NCI-H1436 treated with DMSO at 0.1 percent for 48 hours (cell line): Measurements from ENCODE around the gene TRIP4.
"Not testable (repeated sequence)": the region's sequence is repeated elsewhere in the genome, so short reads cannot be mapped to it uniquely, and the experiment has no call there.

Experiments
- DNase-seq: peaks from one replicate; lab custom pipeline; 2025; lab: John Stamatoyannopoulos, UW

TRIP4 gene

DNA sequence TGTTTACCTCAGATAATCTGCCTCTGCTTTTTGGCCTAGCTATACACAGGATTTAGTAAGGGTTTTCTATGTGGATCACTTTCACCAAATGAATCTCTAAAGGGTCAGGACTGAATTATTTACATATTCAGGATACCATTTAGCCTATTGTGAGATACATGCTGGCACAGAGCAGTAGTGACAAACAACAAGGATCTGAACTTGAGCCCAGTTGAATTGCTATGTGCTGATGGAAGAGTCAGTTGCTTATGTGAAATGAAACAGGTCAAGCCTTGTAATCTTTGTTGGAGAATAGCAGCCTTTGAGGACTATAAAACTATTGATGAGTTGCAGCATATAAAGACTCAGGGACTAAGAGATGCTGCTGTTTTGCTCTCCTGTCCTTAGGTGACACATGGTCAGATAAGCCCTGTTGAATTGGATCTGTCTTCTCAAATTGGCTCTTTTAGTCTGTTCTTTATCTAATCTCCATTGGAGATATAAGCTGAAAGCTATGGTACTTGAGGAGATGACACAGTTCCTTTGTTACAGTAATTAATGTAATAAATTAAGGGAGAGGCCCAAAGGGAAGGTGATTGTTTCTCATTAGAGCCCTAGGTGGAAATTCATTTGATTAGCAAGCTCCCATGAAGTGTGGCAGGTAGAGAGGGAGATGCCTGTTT is 103.1 kb downstream of the TRIP4 start:
- no peak for DNase-seq

DNA sequence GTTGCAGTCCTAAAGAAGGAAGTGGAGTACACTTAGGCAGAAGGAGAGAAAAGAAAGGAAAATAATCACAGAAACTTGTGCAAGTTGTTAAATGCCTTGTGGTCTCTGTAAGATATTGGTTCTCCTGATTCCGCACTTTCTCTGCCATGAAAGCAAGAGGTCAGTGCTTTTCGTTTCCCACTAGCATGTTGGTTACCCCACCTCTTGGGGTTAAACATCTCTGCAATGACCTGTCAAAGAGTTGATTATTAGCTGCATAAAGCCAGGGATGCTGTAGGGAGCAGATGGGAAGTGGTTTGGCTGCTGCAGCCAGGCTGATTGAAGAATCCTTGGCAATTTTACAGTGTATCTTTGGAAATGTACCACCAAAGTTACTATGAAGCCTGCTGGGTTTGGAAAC is 106.0 kb downstream of the TRIP4 start:
- DNase-seq, result no peak

DNA sequence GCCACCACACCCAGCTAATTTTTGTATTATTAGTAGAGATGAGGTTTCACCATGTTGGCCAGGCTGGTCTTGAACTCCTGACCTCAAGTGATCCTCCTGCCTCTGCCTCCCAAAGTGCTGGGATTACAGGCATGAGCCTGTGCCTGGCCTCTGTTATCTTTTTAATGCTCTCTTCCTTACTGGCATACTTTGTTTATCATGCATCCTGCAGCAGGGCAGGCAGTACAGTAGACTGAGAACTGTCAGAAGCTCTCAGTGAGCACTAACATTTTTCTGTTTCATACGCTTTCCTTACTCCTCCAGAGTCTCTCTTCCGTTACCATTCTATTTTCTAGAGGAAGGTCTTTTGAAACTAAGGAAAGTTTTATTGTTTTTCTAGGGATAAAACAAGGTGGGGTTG is 108.3 kb downstream of the TRIP4 start:
- not testable (repeated sequence) for DNase-seq

GRCh38 chr15:64500695-64501395 is 113.2 kb downstream of the TRIP4 start:
- no peak for DNase-seq

GRCh38 chr15:64501396-64501715 is 113.7 kb downstream of the TRIP4 start:
- DNase-seq, result no peak

DNA sequence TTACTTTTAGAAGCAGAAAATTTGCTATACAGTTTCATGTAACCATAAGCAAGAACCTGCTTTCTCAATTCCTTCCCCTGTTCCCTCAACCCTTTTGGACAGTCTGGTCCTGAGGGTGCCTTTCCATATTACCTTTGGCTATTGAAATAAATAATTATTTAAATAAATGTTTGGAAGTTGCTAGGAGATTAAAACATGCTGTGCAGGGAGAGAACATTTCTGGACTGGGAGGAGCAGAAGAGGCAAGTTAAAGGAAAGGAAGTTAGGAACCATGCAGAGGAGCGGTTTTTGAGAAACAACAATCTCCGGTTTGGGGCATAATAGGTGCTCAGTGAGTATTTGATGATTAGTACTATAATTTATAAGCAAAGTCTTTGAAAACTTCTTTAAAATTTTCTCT is 114.5 kb downstream of the TRIP4 start:
- DNase-seq, result no peak

DNA sequence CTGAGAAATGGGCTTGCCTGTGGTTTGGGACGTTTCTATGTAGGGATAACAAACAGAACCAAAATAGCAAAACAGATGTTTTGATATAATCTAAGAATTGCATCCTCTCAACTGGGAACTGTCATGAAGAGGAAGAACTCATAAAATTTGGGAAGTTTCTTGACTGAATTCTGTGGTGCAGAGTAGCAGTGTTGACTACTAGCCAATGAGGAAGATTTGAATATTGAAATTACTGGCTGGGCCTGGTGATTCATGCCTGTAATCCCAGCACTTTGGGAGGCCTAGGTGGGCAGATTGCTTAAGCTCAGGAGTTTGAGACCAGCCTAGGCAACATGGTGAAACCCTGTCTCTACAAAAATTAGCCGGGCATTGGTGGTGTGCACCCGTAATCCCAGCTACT is 114.9 kb downstream of the TRIP4 start:
- DNase-seq, result no peak

GRCh38 chr15:64503197-64503596 is 115.6 kb downstream of the TRIP4 start:
- DNase-seq, result no peak

- no peak for DNase-seq
These were observed 116.0 kb downstream of the TRIP4 start for GRCh38 chr15:64503640-64504039.
